HepG2 (cell line): ENCODE measurements around the gene IFT122. TPM values are rescaled to one million over a fixed set of nuclear protein-coding genes. Genes with fewer than 3 reads are reported as not detected.

Experiments
- ARHGAP35 ChIP-seq: sonication (generic); formaldehyde crosslinking; IDR thresholded peaks from 2 replicates; pipeline ENCODE4 v1.9.0; 2022; ENCODE audit warnings: mild to moderate bottlenecking, inconsistent platforms, moderate library complexity, missing genetic modification reagents, borderline replicate concordance
- ARNTL ChIP-seq: sonication (generic); formaldehyde crosslinking; IDR thresholded peaks from 2 replicates; pipeline ENCODE4 v1.4.0; 2020; ENCODE audit warnings: mild to moderate bottlenecking, missing genetic modification reagents
- ATAD3A ChIP-seq: sonication (generic); formaldehyde crosslinking; IDR thresholded peaks from 2 replicates; pipeline ENCODE4 v1.4.0; 2020; ENCODE audit warnings: missing genetic modification reagents
- CENPX ChIP-seq: sonication (generic); formaldehyde crosslinking; IDR thresholded peaks from 2 replicates; pipeline ENCODE4 v1.9.0; 2021; ENCODE audit warnings: mild to moderate bottlenecking, missing genetic modification reagents, moderate library complexity
- GTF2F1 ChIP-seq: fragments of 150-350 bp; IDR thresholded peaks from 2 replicates; pipeline ENCODE4 v1.6.1; 2014; ENCODE audit warnings: low read length
- HNRNPLL ChIP-seq: fragments of 200-400 bp; formaldehyde crosslinking; IDR thresholded peaks from 2 replicates; pipeline ENCODE4 v1.6.1; 2017; ENCODE audit warnings: mild to moderate bottlenecking, low read depth, low read length; ENCODE audit not compliant: poor library complexity, severe bottlenecking
- IKZF5 ChIP-seq: IDR thresholded peaks from 2 replicates; pipeline ENCODE4 v1.6.1; 2018; ENCODE audit warnings: missing genetic modification reagents, mild to moderate bottlenecking, missing compliant biosample characterization
- JARID2 ChIP-seq: sonication (generic); formaldehyde crosslinking; IDR thresholded peaks from 2 replicates; pipeline ENCODE4 v1.8.1; 2023; ENCODE audit warnings: missing genetic modification reagents, inconsistent platforms; ENCODE audit not compliant: insufficient replicate concordance
- PATZ1 ChIP-seq: sonication (generic); formaldehyde crosslinking; IDR thresholded peaks from 2 replicates; pipeline ENCODE4 v1.4.0; 2020; ENCODE audit warnings: missing genetic modification reagents
- PCBP1 ChIP-seq: fragments of 200-400 bp; formaldehyde crosslinking; IDR thresholded peaks from 2 replicates; pipeline ENCODE4 v1.6.1; 2017; ENCODE audit warnings: mild to moderate bottlenecking, low read depth, low read length, borderline replicate concordance
- POGK ChIP-seq: sonication (generic); formaldehyde crosslinking; conservative IDR thresholded peaks from 2 replicates; pipeline ENCODE4 v1.8.0; 2022; ENCODE audit warnings: mild to moderate bottlenecking, moderate library complexity, missing genetic modification reagents
- YY1 ChIP-seq: IDR thresholded peaks from 2 replicates; pipeline ENCODE4 v1.6.1; 2011; ENCODE audit warnings: low read length, low read depth, moderate library complexity, mild to moderate bottlenecking; ENCODE audit not compliant: insufficient read depth, insufficient replicate concordance
- ZBTB33 ChIP-seq: sonication (generic); formaldehyde crosslinking; IDR thresholded peaks from 2 replicates; pipeline ENCODE4 v1.4.0; 2020; ENCODE audit warnings: missing genetic modification reagents
- ZKSCAN5 ChIP-seq: sonication (generic); formaldehyde crosslinking; IDR thresholded peaks from 2 replicates; pipeline ENCODE4 v1.5.1; 2020; ENCODE audit warnings: mild to moderate bottlenecking, missing genetic modification reagents
- ZNF143 ChIP-seq: sonication (generic); formaldehyde crosslinking; IDR thresholded peaks from 2 replicates; pipeline ENCODE4 v1.4.0; 2020; ENCODE audit warnings: missing genetic modification reagents
- ZNF30 ChIP-seq: sonication (generic); formaldehyde crosslinking; IDR thresholded peaks from 2 replicates; pipeline ENCODE4 v1.5.0; 2020; ENCODE audit warnings: mild to moderate bottlenecking, missing genetic modification reagents
- polyA plus RNA-seq, 8 experiments: library from polyadenylated mRNA; depleted of rRNA in 3 of 8; stranded (reverse) in 7 of 8; unstranded in 1 of 8; fragments of >200 nt; fragmentation: Illumina TruSeq in 4 of 8; extraction: Trizol in 4 of 8; gene quantifications; 2 replicates each; pipeline versions ENCODE4 v1.2.1 to v1.2.3, GENCODE V29; 2011 to 2016; ENCODE audit warnings: low read depth in 4 of 8, missing spikeins in 1 of 8, mixed read lengths in 1 of 8; ENCODE audit not compliant: insufficient read depth in 1 of 8
- total RNA-seq, 5 experiments: library from RNA; depleted of rRNA; stranded (reverse); fragments of >200 nt; fragmentation: Illumina TruSeq; extraction: Trizol; gene quantifications; 2 replicates each; pipeline ENCODE4 v1.2.3, GENCODE V29; 2016; ENCODE audit warnings: low read depth in 1 of 5
- TF ChIP-seq, protein P1 (sequence below): IDR thresholded peaks from 2 replicates; pipeline ENCODE4 v1.6.1; 2016; ENCODE audit warnings: mild to moderate bottlenecking

The IFT122 gene
- total and polyA plus RNA-seq, 2 of the 13 experiments (the other 11 are each of a cell fraction or from before 2014, with no cell fraction given): 10.1 to 10.3 TPM

- TF ChIP-seq YY1: no peak
- TF ChIP-seq CENPX (CRISPR knock-in tag): no peak
- no peak for TF ChIP-seq ZNF30 (CRISPR knock-in tag)
- TF ChIP-seq, protein P1, sequence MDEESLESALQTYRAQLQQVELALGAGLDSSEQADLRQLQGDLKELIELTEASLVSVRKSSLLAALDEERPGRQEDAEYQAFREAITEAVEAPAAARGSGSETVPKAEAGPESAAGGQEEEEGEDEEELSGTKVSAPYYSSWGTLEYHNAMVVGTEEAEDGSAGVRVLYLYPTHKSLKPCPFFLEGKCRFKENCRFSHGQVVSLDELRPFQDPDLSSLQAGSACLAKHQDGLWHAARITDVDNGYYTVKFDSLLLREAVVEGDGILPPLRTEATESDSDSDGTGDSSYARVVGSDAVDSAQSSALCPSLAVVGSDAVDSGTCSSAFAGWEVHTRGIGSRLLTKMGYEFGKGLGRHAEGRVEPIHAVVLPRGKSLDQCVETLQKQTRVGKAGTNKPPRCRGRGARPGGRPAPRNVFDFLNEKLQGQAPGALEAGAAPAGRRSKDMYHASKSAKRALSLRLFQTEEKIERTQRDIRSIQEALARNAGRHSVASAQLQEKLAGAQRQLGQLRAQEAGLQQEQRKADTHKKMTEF: 0 out of 2 replicates have a peak, but pooled peaks have one; percentile 43
- TF ChIP-seq PCBP1: no peak
- TF ChIP-seq ARHGAP35: no peak
- no peak for TF ChIP-seq GTF2F1
- TF ChIP-seq HNRNPLL: no peak
- no peak for TF ChIP-seq ATAD3A (CRISPR knock-in tag)
- peak; percentile 82 for TF ChIP-seq IKZF5
- no peak for TF ChIP-seq ARNTL (CRISPR knock-in tag)
- TF ChIP-seq ZNF143 (CRISPR knock-in tag): peak; percentile 50; the same call in 1 of the 2 replicates
- TF ChIP-seq JARID2 (CRISPR knock-in tag): peak; percentile 36
- TF ChIP-seq ZKSCAN5: no peak
- no peak for TF ChIP-seq POGK (CRISPR knock-in tag)
- no peak for TF ChIP-seq ZBTB33 (CRISPR knock-in tag)
- peak; percentile 36; the same call in 1 of the 2 replicates for TF ChIP-seq PATZ1 (CRISPR knock-in tag)
Observed at GRCh38 chr3:129490273-129490675, 50.2 kb downstream of the IFT122 start (continued).
